Measurements from ENCODE around the gene BMPR2.

GRCh38 chr2:202555356-202555755 is 179.2 kb downstream of the BMPR2 start:
- TF ChIP-seq CTCF (optimal IDR thresholded peaks at IDR 0.05 in 1 of 3, IDR thresholded peaks at IDR 0.05 in 1 of 3, conservative IDR thresholded peaks at IDR 0.05 in 1 of 3; ENCODE audit: extremely low read depth in 1 of 3, insufficient read depth in 2 of 3, low read length in 3 of 3), result no peak
- TF ChIP-seq EZH2 (IDR thresholded peaks at IDR 0.05; ENCODE audit: low read length), result no peak

All from keratinocyte (primary cell).